Breast epithelium (tissue), 4 donors: ENCODE data around the gene TMSB4X. TPM values are rescaled to one million over a fixed set of nuclear protein-coding genes. Genes with fewer than 3 reads are reported as not detected.

Experiments used
- DNase-seq, 2 donors: peaks; one replicate each; pipeline ENCODE4 v3.0.0-alpha.2; 2019; ENCODE audit warnings: low spot score in 2 of 2
- H3K27ac ChIP-seq, 2 donors: fragments of 200-600 bp; sonication (generic) in 1 of 2; one replicate each; pipeline ENCODE4 v1.5.1; 2016 to 2019; ENCODE audit warnings: mild to moderate bottlenecking in 1 of 2
- H3K27me3 ChIP-seq, 2 donors: fragments of 200-600 bp; sonication (generic) in 1 of 2; one replicate each; pipeline versions ENCODE4 v1.5.1 to v1.6.0; 2017 to 2019; ENCODE audit warnings: control low read depth in 1 of 2, mild to moderate bottlenecking in 1 of 2
- H3K36me3 ChIP-seq: fragments of 200-600 bp; one replicate; pipeline ENCODE4 v1.5.1; 2019
- H3K4me1 ChIP-seq, 2 donors: fragments of 200-600 bp; sonication (generic); one replicate each; pipeline ENCODE4 v1.5.1; 2016 to 2019; ENCODE audit warnings: control low read depth in 1 of 2
- H3K4me3 ChIP-seq, 3 donors: fragments of 200-600 bp; sonication (generic); 1 replicate in 2 of 3; 2 replicates in 1 of 3; pipeline ENCODE4 v1.5.1; 2016 to 2019; ENCODE audit warnings: mild to moderate bottlenecking in 3 of 3, moderate library complexity in 2 of 3
- H3K9me3 ChIP-seq, 2 donors: fragments of 200-600 bp; sonication (generic) in 1 of 2; one replicate each; pipeline ENCODE4 v1.5.1; 2016 to 2019; ENCODE audit warnings: control low read depth in 1 of 2
- CTCF ChIP-seq, 3 donors: fragments of 450-650 bp; IDR thresholded peaks; one replicate each; pipeline ENCODE4 v1.5.1; 2016 to 2017; ENCODE audit warnings: antibody characterized with exemption in 3 of 3, mild to moderate bottlenecking in 3 of 3, moderate library complexity in 3 of 3
- POLR2A ChIP-seq: fragments of 450-650 bp; IDR thresholded peaks from one replicate; pipeline ENCODE4 v1.6.1; 2016; ENCODE audit warnings: antibody characterized with exemption, mild to moderate bottlenecking, moderate library complexity
- POLR2AphosphoS5 ChIP-seq, 3 donors: sonication (generic); formaldehyde crosslinking; IDR thresholded peaks; one replicate each; pipeline ENCODE4 v1.6.1; 2017; ENCODE audit warnings: antibody characterized with exemption in 3 of 3
- intact Hi-C: fragments of 100-400 bp; cut with DNase I; formaldehyde crosslinking; loops from one replicate; pipeline ENCODE4 v1.15.1; 2023; ENCODE audit warnings: low total_unique reads
- total RNA-seq, 3 donors: library from RNA; depleted of rRNA; stranded (reverse); fragments of >200 nt; gene quantifications; one replicate each; pipeline ENCODE4 v1.1.0, GENCODE V29; 2016

TMSB4X gene
- total RNA-seq, 3 donors from 2014 or later: 1,496 to 5,389 (median 3,453) TPM

GRCh38 chrX:12965131-12965940, 9.6 kb upstream of the TMSB4X start:
- Histone ChIP-seq H3K36me3 (no peaks in the 10 kb centered on the region), H3K27me3 (no peaks in the 10 kb centered on the region), H3K27ac (no peak overlapping the region), H3K9me3 (no peaks in the 10 kb centered on the region), H3K4me3 (no peak overlapping the region), H3K4me1 (no peaks in the 10 kb centered on the region)
- no peak for DNase-seq
- TF ChIP-seq CTCF (IDR thresholded peaks at IDR 0.05) (no peak), POLR2A (no peak), POLR2AphosphoS5 (IDR thresholded peaks at IDR 0.05) (no peak)
- intact Hi-C loops: no loop called here

DNA sequence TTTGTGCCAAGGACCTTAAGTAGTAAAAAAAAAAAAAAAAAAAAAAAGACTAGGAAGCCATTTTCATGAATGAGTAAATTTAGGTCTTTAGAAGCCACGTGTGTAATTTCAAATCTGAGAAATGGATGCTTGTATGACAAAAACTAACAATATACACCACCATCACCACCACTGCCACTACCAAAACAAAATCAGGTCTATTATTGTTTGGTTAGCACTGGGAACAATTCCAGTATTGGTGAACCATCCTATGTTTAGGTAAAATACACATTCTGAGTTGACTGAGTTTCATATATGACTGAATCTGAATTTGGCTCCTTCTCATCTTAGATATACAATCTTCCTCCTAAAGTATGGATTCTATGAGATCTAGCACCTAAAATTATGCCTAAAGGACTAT, 8.8 kb upstream of the TMSB4X start:
- DNase-seq: no peak
- H3K27me3 ChIP-seq: peaks cover 0 to 4% of the 10 kb centered on the region in 2 donors
- no peaks in the 10 kb centered on the region for H3K36me3 ChIP-seq
- H3K9me3 ChIP-seq: no peaks in the 10 kb centered on the region
- intact Hi-C loops: no loop called here
- no peaks in the 10 kb centered on the region for H3K4me1 ChIP-seq
- no peak overlapping the region for H3K27ac ChIP-seq
- no peak overlapping the region for H3K4me3 ChIP-seq
- TF ChIP-seq CTCF (IDR thresholded peaks at IDR 0.05): no peak

- H3K4me1 ChIP-seq: no peaks in the 10 kb centered on the region
- intact Hi-C loops: no loop called here
- no peaks in the 10 kb centered on the region for H3K36me3 ChIP-seq
- no peak for DNase-seq
- H3K9me3 ChIP-seq: no peaks in the 10 kb centered on the region
- peaks cover 0 to 6% of the 10 kb centered on the region in 2 donors for H3K27me3 ChIP-seq
- TF ChIP-seq POLR2A: no peak
- TF ChIP-seq CTCF (IDR thresholded peaks at IDR 0.05): no peak
- TF ChIP-seq POLR2AphosphoS5 (IDR thresholded peaks at IDR 0.05): no peak
- no peak overlapping the region for H3K27ac ChIP-seq
- H3K4me3 ChIP-seq: no peak overlapping the region
These were observed 7.0 kb upstream of the TMSB4X start for GRCh38 chrX:12967711-12968465.

DNA sequence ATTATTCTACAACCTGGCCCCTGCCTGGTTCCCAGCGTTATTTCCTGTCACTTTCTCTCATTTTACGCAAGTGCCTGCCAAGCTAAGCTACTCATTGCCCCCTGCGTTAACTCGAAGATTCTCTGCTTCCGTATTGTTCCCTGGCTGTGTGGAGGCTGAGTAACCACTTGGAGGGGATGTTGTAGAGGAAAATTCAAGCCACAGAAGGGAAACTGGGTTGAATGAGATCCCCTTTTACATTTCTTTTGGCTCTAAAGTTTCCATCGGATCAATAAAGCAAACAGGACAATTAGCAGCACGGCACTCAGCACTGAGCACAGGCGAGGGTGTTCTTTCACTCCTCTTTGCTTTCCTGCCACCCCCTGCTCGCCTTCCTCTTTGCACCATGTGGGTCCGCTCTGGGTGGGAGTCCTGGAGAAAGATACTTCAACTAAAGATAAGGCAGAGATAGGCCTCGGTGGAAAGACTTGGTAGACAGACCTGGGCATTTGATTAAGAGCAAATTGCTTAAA, 4.2 kb upstream of the TMSB4X start:
- no peak for TF ChIP-seq POLR2A
- TF ChIP-seq POLR2AphosphoS5 (IDR thresholded peaks at IDR 0.05): peak in 1 of 3 donors; percentile 42
- TF ChIP-seq CTCF (IDR thresholded peaks at IDR 0.05): peak in 2 of 3 donors; percentile 22 to 29
- H3K27ac ChIP-seq: peak overlapping the region; percentile 71 to 81
- H3K4me1 ChIP-seq: no peaks in the 10 kb centered on the region
- H3K36me3 ChIP-seq: no peaks in the 10 kb centered on the region
- no peak for DNase-seq
- peaks cover 0 to 5% of the 10 kb centered on the region in 2 donors for H3K9me3 ChIP-seq
- H3K4me3 ChIP-seq: peak overlapping the region in 1 of 3 donors; percentile 21
- H3K27me3 ChIP-seq: peaks cover 6 to 25% of the 10 kb centered on the region in 2 donors
- intact Hi-C loops: loop anchor here (10.0 kb wide), 1 partner anchor 524 kb away; no protein-coding TSS in a partner anchor
